Endothelial cell of umbilical vein (primary cell): Measurements from ENCODE around the gene BCAR3.

Experiments used
- CTCF ChIP-seq, 2 donors: IDR thresholded peaks; 1 replicate in 1 of 2; 2 replicates in 1 of 2; pipeline ENCODE4 v1.5.1; 2011; ENCODE audit warnings: low read length in 2 of 2, mild to moderate bottlenecking in 2 of 2, moderate library complexity in 2 of 2, control low read depth in 1 of 2, inconsistent platforms in 1 of 2, low read depth in 1 of 2; ENCODE audit not compliant: insufficient read depth in 1 of 2; ENCODE audit errors: extremely low read depth in 1 of 2
- EZH2 ChIP-seq: IDR thresholded peaks from 2 replicates; pipeline ENCODE4 v1.6.1; 2012; ENCODE audit warnings: borderline replicate concordance, low read depth, mild to moderate bottlenecking, moderate library complexity, low read length, inconsistent platforms; ENCODE audit not compliant: severe bottlenecking
- FOS ChIP-seq: IDR thresholded peaks from 2 replicates; pipeline ENCODE4 v1.6.1; 2011; ENCODE audit warnings: mild to moderate bottlenecking, low read length, moderate library complexity, borderline replicate concordance; ENCODE audit not compliant: insufficient read depth
- JUN ChIP-seq: IDR thresholded peaks from 2 replicates; pipeline ENCODE4 v1.6.1; 2011; ENCODE audit warnings: borderline replicate concordance, low read depth; ENCODE audit not compliant: insufficient read length, insufficient read depth
- MAX ChIP-seq: IDR thresholded peaks from 2 replicates; pipeline ENCODE4 v1.6.1; 2011; ENCODE audit not compliant: insufficient read depth, insufficient read length
- MYC ChIP-seq: IDR thresholded peaks from one replicate; pipeline ENCODE4 v1.6.1; 2011; ENCODE audit warnings: mild to moderate bottlenecking, low read depth, low read length
- POLR2A ChIP-seq: IDR thresholded peaks from 2 replicates; pipeline ENCODE4 v1.6.1; 2012; ENCODE audit warnings: low read depth, mild to moderate bottlenecking, control low read depth, low read length

DNA sequence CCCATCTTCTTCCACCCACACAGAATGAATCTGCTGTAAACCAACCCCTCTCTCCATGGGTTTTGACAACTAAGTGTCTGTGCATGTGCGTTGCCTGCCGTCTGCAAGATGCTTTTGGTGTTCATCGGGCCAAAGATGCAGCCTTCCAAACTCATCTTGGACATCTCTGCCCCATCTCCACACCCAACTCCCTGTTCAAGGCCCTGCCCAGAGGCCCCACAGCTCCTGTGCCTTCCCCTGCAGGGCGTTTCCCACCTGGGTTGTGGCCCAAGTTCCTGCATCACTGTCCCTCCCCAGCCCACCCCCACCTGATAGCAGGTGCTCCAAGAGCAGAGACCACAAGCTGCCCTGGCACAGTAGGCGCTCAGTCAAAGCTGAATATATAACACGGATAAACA, 103.2 kb downstream of the BCAR3 start:
- no peak for TF ChIP-seq CTCF (IDR thresholded peaks at IDR 0.05; ENCODE audit: extremely low read depth in 1 of 2, insufficient read depth in 1 of 2, low read depth in 1 of 2, low read length in 2 of 2)
- TF ChIP-seq JUN: no peak
- TF ChIP-seq POLR2A: no peak
- no peak for TF ChIP-seq EZH2
- no peak for TF ChIP-seq MAX
- no peak for TF ChIP-seq MYC
- no peak for TF ChIP-seq FOS
